GM19240 (cell line): ENCODE results near the gene KLHL25.

ENCODE experiments used
- DNase-seq: peaks from one replicate; pipeline ENCODE4 v3.0.0; 2011; ENCODE audit warnings: low spot score; ENCODE audit not compliant: insufficient read length

Gene KLHL25

GRCh38 chr15:85718271-85718971 is 76.3 kb downstream of the KLHL25 start:
- no peak for DNase-seq

DNA sequence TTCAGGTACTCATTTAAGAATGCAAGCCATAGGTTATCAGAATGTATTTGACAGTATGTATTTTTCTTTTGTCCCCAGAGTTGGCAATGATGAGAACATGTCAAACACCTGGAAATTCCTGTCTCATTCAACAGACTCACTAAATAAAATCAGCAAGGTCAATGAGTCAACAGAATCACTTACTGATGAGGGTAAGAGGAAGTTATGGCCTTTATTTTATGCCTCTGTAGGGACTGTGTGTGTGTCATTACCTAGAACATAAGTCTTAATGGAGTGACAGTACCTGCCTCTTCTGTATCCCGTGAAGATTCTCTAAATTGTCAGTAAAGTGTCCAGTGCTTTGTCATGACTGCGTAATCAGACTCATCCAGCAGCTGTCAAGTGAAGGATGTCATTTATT is 77.5 kb downstream of the KLHL25 start:
- DNase-seq = no peak

DNA sequence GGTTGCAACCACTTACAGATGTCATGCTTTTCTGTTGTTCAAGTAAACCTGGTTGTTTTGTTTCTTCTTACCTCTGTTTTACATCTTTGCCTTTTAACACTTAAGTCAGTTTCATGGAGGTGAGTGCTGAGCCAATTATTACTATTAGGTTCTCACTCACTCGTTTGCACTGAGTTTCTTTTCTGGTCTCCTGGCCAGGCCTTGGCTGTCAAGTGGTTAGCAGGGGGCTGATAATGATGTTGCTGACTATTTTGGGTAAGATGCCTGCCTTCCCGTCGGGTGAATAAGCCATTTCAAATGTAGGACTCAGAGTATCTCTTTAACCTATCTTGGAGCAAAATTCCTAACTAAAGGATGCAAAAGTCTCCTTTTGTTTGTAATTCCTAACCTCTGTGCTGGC is 78.5 kb downstream of the KLHL25 start:
- DNase-seq = no peak

DNA sequence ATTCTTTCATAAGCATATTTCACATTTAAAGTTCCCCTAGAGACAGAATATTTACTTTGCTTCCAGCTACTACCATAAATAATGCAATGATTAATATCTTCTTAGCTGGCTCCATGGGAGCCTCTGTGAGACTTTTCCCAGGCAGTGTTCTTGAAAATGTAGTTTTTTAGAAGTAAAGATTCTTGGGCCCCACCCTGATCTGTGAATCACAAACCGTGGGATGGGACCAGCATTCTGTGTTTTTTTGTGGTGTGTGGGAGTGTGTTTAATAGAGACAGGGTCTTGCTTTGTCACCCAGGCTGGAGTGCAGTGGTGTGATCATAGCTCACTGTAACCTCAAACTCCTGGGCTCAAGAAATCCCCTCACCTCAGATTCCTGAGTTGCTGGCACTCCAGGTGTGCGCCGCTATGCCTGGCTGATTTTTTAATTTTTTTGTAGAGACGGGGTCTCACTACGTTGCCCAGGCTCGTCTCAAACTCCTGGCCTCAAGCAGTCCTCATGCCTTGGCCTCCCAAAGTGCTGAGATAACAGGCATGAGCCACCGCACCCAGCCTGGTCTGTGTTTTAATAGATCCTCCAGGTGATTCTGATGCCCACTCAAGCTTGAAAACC is 83.0 kb downstream of the KLHL25 start:
- DNase-seq = no peak

- DNase-seq = no peak
These were observed 84.3 kb downstream of the KLHL25 start for GRCh38 chr15:85710340-85710842.
